Adipocyte (in vitro differentiated cells): ENCODE results near the gene CCND1.

Source experiments
- DNase-seq: peaks from one replicate; pipeline ENCODE4 v3.0.0-alpha.2; 2015; ENCODE audit warnings: low read depth
- H3K27me3 ChIP-seq: replicated peaks from 2 replicates; pipeline ENCODE4 v1.7.0; 2013; ENCODE audit warnings: mild to moderate bottlenecking, low read length, moderate library complexity; ENCODE audit not compliant: control insufficient read depth, insufficient read depth
- H3K36me3 ChIP-seq: 2 replicates; pipeline ENCODE4 v1.7.0; 2013; ENCODE audit warnings: low read length, mild to moderate bottlenecking, moderate library complexity; ENCODE audit not compliant: control insufficient read depth, insufficient read depth, severe bottlenecking
- H3K4me1 ChIP-seq: 2 replicates; pipeline ENCODE4 v1.7.0; 2013; ENCODE audit warnings: mild to moderate bottlenecking, low read length, moderate library complexity; ENCODE audit not compliant: control insufficient read depth, insufficient read depth
- H3K4me3 ChIP-seq: 2 replicates; pipeline ENCODE4 v1.7.0; 2013; ENCODE audit warnings: mild to moderate bottlenecking, low read length, moderate library complexity
- H3K9ac ChIP-seq: 2 replicates; pipeline ENCODE4 v1.7.0; 2013; ENCODE audit warnings: mild to moderate bottlenecking, low read length, moderate library complexity
- H3K9me3 ChIP-seq: 2 replicates; pipeline ENCODE4 v1.7.0; 2013; ENCODE audit warnings: mild to moderate bottlenecking, low read length, moderate library complexity; ENCODE audit not compliant: control insufficient read depth

Gene CCND1

GRCh38 chr11:69635804-69636511, 5.0 kb upstream of the CCND1 start:
- no peaks in the 10 kb centered on the region for H3K27me3 ChIP-seq
- DNase-seq, result no peak
- H3K4me3 ChIP-seq, result peak overlapping the region; percentile 89
- H3K9ac ChIP-seq, result peak overlapping the region; percentile 91
- H3K36me3 ChIP-seq, result no peaks in the 10 kb centered on the region
- H3K4me1 ChIP-seq, result peaks cover 26% of the 10 kb centered on the region
- H3K9me3 ChIP-seq, result no peaks in the 10 kb centered on the region

DNA sequence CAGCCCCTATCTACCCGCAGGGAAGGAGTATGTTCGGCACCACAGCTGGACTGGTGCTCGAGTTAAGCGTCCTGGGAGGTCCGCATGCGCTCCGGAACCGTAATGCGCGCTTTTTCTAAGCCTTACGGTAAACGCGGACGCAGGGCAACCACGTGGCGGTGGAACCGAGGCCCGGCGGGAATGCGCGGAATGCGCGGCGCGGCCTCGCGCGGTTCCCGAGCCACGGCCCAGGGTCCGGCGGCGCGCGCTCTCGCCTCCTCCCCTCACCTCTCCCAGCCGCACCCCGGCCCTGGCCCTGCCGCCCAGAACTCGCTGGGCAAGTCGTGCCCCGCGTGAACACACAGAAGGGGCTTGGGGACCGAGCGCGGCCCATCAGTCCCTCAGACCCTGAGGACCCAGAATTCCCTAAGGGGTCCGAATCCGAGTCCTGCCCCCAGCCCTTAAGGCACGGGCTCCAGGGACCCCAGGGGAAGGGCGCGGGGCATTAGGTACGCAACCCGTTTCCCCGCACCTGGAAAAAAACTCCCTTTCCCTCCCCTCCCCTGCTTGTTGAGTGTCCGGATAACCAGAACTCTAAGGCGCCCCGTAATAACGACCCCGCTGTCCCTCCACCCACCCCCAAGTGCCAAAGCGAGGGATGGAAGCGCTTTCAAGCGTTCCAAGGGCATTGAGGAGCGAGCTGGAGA, 4.3 kb upstream of the CCND1 start:
- peak overlapping the region; percentile 91 for H3K9ac ChIP-seq
- H3K9me3 ChIP-seq, result no peaks in the 10 kb centered on the region
- no peaks in the 10 kb centered on the region for H3K27me3 ChIP-seq
- peak overlapping the region; percentile 89 for H3K4me3 ChIP-seq
- DNase-seq, result peak; percentile 94
- H3K36me3 ChIP-seq, result no peaks in the 10 kb centered on the region
- H3K4me1 ChIP-seq, result peaks cover 26% of the 10 kb centered on the region

DNA sequence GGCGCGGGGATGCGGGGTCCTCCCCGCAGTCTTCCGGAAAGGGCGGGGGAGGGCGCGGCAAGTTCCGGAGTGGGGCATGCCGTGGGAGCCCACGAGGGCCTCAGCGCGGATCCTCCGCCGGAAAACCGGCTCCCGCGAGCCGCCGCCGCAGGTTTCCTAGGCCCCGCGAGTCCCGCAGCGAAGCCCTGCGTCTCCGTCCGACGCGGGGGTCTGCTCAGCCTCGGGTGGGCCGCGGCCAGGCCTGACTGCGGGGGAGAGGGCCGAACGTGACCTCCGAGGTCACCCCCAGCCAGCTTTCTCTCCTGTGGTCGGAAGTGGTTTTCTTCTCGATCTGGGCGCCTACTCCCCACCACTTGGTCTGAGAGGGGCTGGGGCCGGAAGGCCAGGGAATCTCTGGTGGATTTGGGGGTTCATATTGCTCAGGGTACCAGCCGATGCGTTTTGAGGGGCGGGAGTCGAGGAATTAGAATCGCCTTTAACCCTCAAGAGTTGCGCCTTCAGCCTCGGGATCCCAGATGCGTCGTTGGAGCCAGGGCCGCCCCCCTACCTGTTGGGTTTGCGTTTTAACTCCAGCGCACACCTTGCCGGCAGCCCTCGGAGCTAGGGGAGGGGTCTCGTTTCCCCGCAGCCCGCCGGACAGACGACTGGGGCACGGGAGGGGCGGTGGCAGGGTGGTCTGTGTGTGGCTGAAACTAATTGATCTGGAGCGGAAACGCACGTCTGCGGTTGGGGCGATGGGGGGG, 3.6 kb upstream of the CCND1 start:
- H3K27me3 ChIP-seq, result no peaks in the 10 kb centered on the region
- DNase-seq, result no peak
- peaks cover 26% of the 10 kb centered on the region for H3K4me1 ChIP-seq
- peak overlapping the region; percentile 91 for H3K9ac ChIP-seq
- no peaks in the 10 kb centered on the region for H3K9me3 ChIP-seq
- H3K4me3 ChIP-seq, result peak overlapping the region; percentile 89
- H3K36me3 ChIP-seq, result no peaks in the 10 kb centered on the region

- peak; percentile 80 for DNase-seq
- Histone ChIP-seq H3K27me3 (no peaks in the 10 kb centered on the region), H3K4me3 (peak overlapping the region; percentile 89), H3K9me3 (no peaks in the 10 kb centered on the region), H3K36me3 (no peaks in the 10 kb centered on the region), H3K9ac (peak overlapping the region; percentile 91), H3K4me1 (peaks cover 26% of the 10 kb centered on the region)
Measured at GRCh38 chr11:69637941-69638871, 2.8 kb upstream of the CCND1 start.

GRCh38 chr11:69638941-69639681, 1.8 kb upstream of the CCND1 start:
- Histone ChIP-seq H3K27me3 (no peaks in the 10 kb centered on the region), H3K4me3 (peak overlapping the region; percentile 89), H3K9me3 (no peaks in the 10 kb centered on the region), H3K4me1 (peaks cover 31% of the 10 kb centered on the region), H3K9ac (peak overlapping the region; percentile 91), H3K36me3 (peaks cover 5% of the 10 kb centered on the region)
- peak; percentile 99 for DNase-seq

DNA sequence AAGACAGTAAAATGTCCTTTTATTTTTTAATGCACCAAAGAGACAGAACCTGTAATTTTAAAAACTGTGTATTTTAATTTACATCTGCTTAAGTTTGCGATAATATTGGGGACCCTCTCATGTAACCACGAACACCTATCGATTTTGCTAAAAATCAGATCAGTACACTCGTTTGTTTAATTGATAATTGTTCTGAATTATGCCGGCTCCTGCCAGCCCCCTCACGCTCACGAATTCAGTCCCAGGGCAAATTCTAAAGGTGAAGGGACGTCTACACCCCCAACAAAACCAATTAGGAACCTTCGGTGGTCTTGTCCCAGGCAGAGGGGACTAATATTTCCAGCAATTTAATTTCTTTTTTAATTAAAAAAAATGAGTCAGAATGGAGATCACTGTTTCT, 1.1 kb upstream of the CCND1 start:
- peak overlapping the region; percentile 91 for H3K9ac ChIP-seq
- peaks cover 8% of the 10 kb centered on the region for H3K36me3 ChIP-seq
- peaks cover 37% of the 10 kb centered on the region for H3K4me1 ChIP-seq
- no peak for DNase-seq
- no peaks in the 10 kb centered on the region for H3K27me3 ChIP-seq
- peak overlapping the region; percentile 89 for H3K4me3 ChIP-seq
- no peaks in the 10 kb centered on the region for H3K9me3 ChIP-seq

DNA sequence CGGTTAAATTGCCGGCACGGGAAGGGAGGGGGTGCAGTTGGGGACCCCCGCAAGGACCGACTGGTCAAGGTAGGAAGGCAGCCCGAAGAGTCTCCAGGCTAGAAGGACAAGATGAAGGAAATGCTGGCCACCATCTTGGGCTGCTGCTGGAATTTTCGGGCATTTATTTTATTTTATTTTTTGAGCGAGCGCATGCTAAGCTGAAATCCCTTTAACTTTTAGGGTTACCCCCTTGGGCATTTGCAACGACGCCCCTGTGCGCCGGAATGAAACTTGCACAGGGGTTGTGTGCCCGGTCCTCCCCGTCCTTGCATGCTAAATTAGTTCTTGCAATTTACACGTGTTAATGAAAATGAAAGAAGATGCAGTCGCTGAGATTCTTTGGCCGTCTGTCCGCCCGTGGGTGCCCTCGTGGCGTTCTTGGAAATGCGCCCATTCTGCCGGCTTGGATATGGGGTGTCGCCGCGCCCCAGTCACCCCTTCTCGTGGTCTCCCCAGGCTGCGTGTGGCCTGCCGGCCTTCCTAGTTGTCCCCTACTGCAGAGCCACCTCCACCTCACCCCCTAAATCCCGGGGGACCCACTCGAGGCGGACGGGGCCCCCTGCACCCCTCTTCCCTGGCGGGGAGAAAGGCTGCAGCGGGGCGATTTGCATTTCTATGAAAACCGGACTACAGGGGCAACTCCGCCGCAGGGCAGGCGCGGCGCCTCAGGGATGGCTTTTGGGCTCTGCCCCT, 529 bp upstream of the CCND1 start:
- peak; percentile 71 for DNase-seq

GRCh38 chr11:69641681-69642548, 959 bp downstream of the CCND1 start:
- peak overlapping the region; percentile 99 for H3K4me3 ChIP-seq
- H3K9me3 ChIP-seq, result no peaks in the 10 kb centered on the region
- H3K36me3 ChIP-seq, result peaks cover 24% of the 10 kb centered on the region
- no peaks in the 10 kb centered on the region for H3K27me3 ChIP-seq
- DNase-seq, result peak; percentile 55
- peaks cover 38% of the 10 kb centered on the region for H3K4me1 ChIP-seq
- H3K9ac ChIP-seq, result peak overlapping the region; percentile 93

More for the DNA sequence above, 529 bp upstream of the CCND1 start:
- Histone ChIP-seq H3K36me3 (peaks cover 14% of the 10 kb centered on the region), H3K9me3 (no peaks in the 10 kb centered on the region), H3K27me3 (no peaks in the 10 kb centered on the region), H3K4me1 (peaks cover 43% of the 10 kb centered on the region), H3K4me3 (peak overlapping the region; percentile 89), H3K9ac (peak overlapping the region; percentile 91)

- no peaks in the 10 kb centered on the region for H3K27me3 ChIP-seq
- peak; percentile 68 for DNase-seq
- H3K9ac ChIP-seq, result peak overlapping the region; percentile 93
- no peaks in the 10 kb centered on the region for H3K9me3 ChIP-seq
- H3K36me3 ChIP-seq, result peaks cover 28% of the 10 kb centered on the region
- peak overlapping the region; percentile 99 for H3K4me3 ChIP-seq
- peaks cover 33% of the 10 kb centered on the region for H3K4me1 ChIP-seq
Measured at GRCh38 chr11:69642549-69642912, 1.6 kb downstream of the CCND1 start.
